Fibroblast of lung (primary cell): ENCODE results near the gene CCDC6.

Source experiments
- EZH2 ChIP-seq: IDR thresholded peaks from 2 replicates; pipeline ENCODE4 v1.5.1; 2012; ENCODE audit warnings: low read length, control low read depth, mild to moderate bottlenecking; ENCODE audit errors: missing control alignments
- TF ChIP-seq, protein P1 (sequence below), 2 donors: IDR thresholded peaks in 1 of 2; conservative IDR thresholded peaks in 1 of 2; 1 replicate in 1 of 2; 2 replicates in 1 of 2; pipeline ENCODE4 v1.5.1; 2011 to 2012; ENCODE audit warnings: low read length in 2 of 2, control low read depth in 1 of 2, inconsistent platforms in 1 of 2, low read depth in 1 of 2, mild to moderate bottlenecking in 1 of 2

GRCh38 chr10:59819265-59819664 lies 87.1 kb downstream of the CCDC6 start:
- TF ChIP-seq, protein P1, sequence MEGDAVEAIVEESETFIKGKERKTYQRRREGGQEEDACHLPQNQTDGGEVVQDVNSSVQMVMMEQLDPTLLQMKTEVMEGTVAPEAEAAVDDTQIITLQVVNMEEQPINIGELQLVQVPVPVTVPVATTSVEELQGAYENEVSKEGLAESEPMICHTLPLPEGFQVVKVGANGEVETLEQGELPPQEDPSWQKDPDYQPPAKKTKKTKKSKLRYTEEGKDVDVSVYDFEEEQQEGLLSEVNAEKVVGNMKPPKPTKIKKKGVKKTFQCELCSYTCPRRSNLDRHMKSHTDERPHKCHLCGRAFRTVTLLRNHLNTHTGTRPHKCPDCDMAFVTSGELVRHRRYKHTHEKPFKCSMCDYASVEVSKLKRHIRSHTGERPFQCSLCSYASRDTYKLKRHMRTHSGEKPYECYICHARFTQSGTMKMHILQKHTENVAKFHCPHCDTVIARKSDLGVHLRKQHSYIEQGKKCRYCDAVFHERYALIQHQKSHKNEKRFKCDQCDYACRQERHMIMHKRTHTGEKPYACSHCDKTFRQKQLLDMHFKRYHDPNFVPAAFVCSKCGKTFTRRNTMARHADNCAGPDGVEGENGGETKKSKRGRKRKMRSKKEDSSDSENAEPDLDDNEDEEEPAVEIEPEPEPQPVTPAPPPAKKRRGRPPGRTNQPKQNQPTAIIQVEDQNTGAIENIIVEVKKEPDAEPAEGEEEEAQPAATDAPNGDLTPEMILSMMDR (conservative IDR thresholded peaks at IDR 0.05 in 1 of 2, IDR thresholded peaks at IDR 0.05 in 1 of 2; ENCODE audit: low read depth in 1 of 2, low read length in 2 of 2), result no peak
- no peak for TF ChIP-seq EZH2
